Measurements from ENCODE around the gene GADD45B. TPM values are rescaled to one million over a fixed set of nuclear protein-coding genes. Genes with fewer than 3 reads are reported as not detected.
"Not testable (repeated sequence)": the region's sequence is repeated elsewhere in the genome, so short reads cannot be mapped to it uniquely, and the experiment has no call there.

Gene GADD45B
- polyA plus RNA-seq, 1 donor = 23.2 TPM

DNA sequence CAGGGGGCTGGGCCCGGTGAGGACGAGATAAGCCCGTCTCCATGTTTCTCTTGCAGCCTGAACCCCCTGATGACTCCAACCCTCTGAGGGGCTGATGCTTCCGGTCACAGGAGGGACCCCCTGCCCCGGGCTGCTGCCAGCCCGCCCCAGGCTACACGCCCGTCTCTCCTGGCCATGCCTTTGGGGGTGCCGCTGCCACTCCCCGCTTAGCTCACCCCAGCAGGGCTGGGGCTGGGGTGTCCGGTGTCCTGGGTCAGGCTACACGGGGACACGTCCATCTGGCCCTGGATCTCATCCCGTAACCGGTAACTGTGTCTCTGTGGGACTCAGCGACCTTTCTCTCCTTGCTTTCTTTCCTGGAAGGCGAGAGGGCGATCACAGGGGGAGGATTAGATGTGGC is 40.8 kb downstream of the GADD45B start:
- DNase-seq = no peak
- WGBS (ENCODE audit: insufficient coverage, low lambda C conversion rate) = no CpG with 5 or more reads among the region's 18 CpGs
- Histone ChIP-seq H3K27ac (ENCODE audit: low read length) (no peak overlapping the region), H3K9me3 (ENCODE audit: control insufficient read depth, low read depth, low read length) (peaks cover 6% of the 10 kb centered on the region), H3K27me3 (ENCODE audit: control insufficient read depth, insufficient read depth, low read length) (no peaks in the 10 kb centered on the region), H3K36me3 (ENCODE audit: control insufficient read depth, insufficient read depth, low read length) (no peaks in the 10 kb centered on the region), H3K4me3 (ENCODE audit: low read length) (no peak overlapping the region), H3K4me1 (ENCODE audit: control insufficient read depth, insufficient read depth, low read length) (no peaks in the 10 kb centered on the region)

DNA sequence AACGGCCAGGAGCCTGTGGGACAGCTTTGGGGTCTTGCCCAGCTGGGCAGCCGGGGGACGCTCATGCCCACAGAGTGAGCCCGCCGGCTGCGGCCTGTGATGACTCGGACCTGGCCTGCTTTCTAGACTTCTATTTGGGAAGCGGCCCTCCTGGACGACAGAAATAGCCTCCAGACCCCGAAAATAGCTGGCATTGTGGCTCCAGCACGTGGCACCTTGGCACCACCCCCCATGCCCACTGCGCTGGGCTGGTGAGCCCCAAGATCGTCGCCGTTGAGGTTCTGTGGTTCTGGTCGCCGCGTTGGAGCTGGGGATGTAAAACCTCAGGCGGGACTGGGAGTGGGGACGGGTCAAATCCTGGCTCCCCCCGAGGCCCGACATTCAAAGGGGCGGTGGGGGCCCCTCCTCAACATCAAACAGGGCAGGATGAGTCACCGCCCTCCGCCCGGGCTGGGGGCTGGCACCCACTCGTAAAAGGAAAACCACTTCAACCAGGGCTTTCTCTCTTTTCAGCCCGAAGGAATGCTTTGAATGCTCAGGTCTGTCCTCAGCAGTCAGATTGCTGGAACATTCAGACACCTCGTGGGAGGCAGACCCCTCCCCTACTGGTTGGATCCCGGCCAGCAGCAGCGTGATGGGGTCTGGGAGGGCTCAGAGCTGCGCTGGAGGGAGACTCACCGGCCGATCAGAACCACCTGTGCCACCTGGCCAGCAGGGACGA is 42.1 kb downstream of the GADD45B start:
- Histone ChIP-seq H3K9me3 (ENCODE audit: control insufficient read depth, low read depth, low read length) (peaks cover 2% of the 10 kb centered on the region), H3K27ac (ENCODE audit: low read length) (no peak overlapping the region), H3K4me1 (ENCODE audit: control insufficient read depth, insufficient read depth, low read length) (no peaks in the 10 kb centered on the region), H3K27me3 (ENCODE audit: control insufficient read depth, insufficient read depth, low read length) (no peaks in the 10 kb centered on the region), H3K36me3 (ENCODE audit: control insufficient read depth, insufficient read depth, low read length) (no peaks in the 10 kb centered on the region), H3K4me3 (ENCODE audit: low read length) (no peak overlapping the region)
- DNase-seq = no peak
- no CpG with 5 or more reads among the region's 35 CpGs for WGBS (ENCODE audit: insufficient coverage, low lambda C conversion rate)

DNA sequence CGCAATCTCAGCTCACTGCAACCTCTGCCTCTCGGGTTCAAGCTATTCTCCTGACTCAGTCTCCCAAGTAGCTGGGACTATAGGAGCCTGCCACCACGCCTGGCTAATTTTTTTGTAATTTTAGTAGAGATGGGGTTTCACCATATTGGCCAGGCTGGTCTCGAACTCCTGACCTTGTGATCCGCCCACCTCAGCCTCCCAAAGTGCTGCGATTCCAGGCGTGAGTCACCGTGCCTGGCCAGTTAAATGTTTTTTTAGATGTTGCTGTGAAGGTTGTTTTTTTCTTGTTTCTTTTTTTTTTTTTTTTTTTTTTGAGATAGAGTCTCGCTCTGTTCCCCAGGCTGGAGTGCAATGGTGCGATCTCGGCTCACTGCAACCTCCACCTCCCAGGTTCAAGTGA is 42.9 kb downstream of the GADD45B start:
- not testable (repeated sequence) for H3K27ac ChIP-seq (ENCODE audit: low read length)

DNA sequence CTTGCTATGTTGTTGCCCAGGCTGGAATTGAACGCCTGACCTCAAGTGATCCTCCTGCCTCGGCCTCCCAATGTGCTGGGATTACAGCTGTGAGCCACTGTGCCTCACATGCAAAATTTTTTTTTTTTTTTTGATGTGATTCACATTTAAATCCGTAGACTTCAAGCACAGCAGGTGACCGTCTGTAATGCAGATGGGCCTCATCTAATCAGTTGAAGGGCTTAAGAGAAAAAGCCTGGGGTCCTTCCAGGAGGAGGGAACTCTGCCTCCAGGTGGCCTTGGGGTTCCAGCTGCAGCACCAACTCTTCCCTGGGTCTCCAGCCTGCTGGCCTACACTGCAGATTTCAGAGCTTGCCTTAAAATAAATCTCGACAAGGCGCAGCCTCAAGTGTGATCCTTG is 43.6 kb downstream of the GADD45B start:
- no peak overlapping the region for H3K27ac ChIP-seq (ENCODE audit: low read length)
- no peak overlapping the region for H3K4me3 ChIP-seq (ENCODE audit: low read length)
- H3K36me3 ChIP-seq (ENCODE audit: control insufficient read depth, insufficient read depth, low read length) = no peaks in the 10 kb centered on the region
- no peak for DNase-seq
- no peaks in the 10 kb centered on the region for H3K27me3 ChIP-seq (ENCODE audit: control insufficient read depth, insufficient read depth, low read length)
- WGBS (ENCODE audit: insufficient coverage, low lambda C conversion rate) = no CpG with 5 or more reads among the region's 6 CpGs
- H3K4me1 ChIP-seq (ENCODE audit: control insufficient read depth, insufficient read depth, low read length) = no peaks in the 10 kb centered on the region
- H3K9me3 ChIP-seq (ENCODE audit: control insufficient read depth, low read depth, low read length) = no peaks in the 10 kb centered on the region

More for the DNA sequence above, 42.9 kb downstream of the GADD45B start:
- DNase-seq; H3K27me3 ChIP-seq (ENCODE audit: control insufficient read depth, insufficient read depth, low read length); H3K4me3 ChIP-seq (ENCODE audit: low read length); H3K36me3 ChIP-seq (ENCODE audit: control insufficient read depth, insufficient read depth, low read length); H3K4me1 ChIP-seq (ENCODE audit: control insufficient read depth, insufficient read depth, low read length); H3K9me3 ChIP-seq (ENCODE audit: control insufficient read depth, low read depth, low read length): not testable (repeated sequence)
- no CpG with 5 or more reads among the region's 11 CpGs for WGBS (ENCODE audit: insufficient coverage, low lambda C conversion rate)

DNA sequence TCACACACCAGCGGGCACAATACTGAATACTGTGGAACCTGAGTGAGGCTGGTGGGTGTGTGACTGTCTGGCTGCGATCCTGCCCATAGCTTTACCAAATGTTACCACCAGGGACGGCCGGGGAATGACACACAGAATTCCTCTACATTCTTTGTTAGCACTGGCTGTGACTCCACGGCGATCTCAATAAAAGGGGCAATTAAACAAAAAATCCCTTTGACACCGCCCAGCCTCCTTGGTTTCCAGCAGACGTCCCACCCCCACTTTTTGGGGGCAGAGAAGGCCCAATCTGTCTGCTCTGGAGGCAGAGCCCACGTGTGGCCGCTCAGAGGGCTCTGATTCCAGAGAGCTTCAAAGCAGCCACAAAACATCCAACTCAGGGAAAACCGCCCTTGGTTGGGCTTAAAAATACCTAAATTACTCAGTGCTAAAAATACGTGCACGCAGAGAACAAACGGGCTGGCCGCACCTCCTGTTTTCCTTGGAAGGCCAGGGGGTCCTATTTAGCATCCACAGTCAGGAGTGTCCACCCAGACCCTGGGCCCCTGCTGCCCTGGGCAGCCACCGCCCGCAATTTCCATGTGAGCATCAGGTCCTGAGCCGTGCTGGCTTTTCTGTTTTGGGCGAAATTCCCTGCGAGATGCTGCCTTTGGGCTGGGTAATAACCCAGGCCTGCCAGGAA is 47.8 kb downstream of the GADD45B start:
- Histone ChIP-seq H3K9me3 (ENCODE audit: control insufficient read depth, low read depth, low read length) (peaks cover 3% of the 10 kb centered on the region), H3K27ac (ENCODE audit: low read length) (no peak overlapping the region)
- WGBS (ENCODE audit: insufficient coverage, low lambda C conversion rate) = no CpG with 5 or more reads among the region's 20 CpGs

DNA sequence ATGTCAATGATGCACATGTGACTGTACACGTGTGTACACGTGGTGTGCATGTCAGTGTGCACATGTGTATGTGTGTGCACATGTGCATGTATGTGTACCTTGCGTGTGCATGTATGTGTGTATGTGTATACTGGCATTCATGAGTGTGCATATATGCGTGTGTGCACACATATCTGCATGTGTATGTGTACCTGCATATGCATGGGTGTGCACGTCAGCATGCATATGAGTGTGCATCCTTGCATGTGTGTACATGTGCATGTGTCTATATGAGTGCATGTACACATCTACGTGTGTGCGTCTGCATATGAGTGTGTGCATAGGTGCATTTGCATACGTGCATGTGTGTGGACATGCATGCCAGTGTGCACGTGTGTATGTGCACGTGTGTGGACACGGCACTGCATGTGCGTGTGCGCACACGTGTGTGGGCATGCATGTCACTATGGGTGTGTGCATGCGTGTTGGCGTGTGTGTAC is 48.5 kb downstream of the GADD45B start:
- no peak for DNase-seq
- Histone ChIP-seq H3K27me3 (ENCODE audit: control insufficient read depth, insufficient read depth, low read length) (peaks cover 7% of the 10 kb centered on the region), H3K27ac (ENCODE audit: low read length) (no peak overlapping the region), H3K4me3 (ENCODE audit: low read length) (no peak overlapping the region), H3K4me1 (ENCODE audit: control insufficient read depth, insufficient read depth, low read length) (peaks cover 4% of the 10 kb centered on the region), H3K36me3 (ENCODE audit: control insufficient read depth, insufficient read depth, low read length) (no peaks in the 10 kb centered on the region), H3K9me3 (ENCODE audit: control insufficient read depth, low read depth, low read length) (peaks cover 3% of the 10 kb centered on the region)
- no CpG with 5 or more reads among the region's 16 CpGs for WGBS (ENCODE audit: insufficient coverage, low lambda C conversion rate)

More for the DNA sequence above, 47.8 kb downstream of the GADD45B start:
- H3K4me3 ChIP-seq (ENCODE audit: low read length) = no peak overlapping the region
- no peaks in the 10 kb centered on the region for H3K36me3 ChIP-seq (ENCODE audit: control insufficient read depth, insufficient read depth, low read length)
- peaks cover 3% of the 10 kb centered on the region for H3K4me1 ChIP-seq (ENCODE audit: control insufficient read depth, insufficient read depth, low read length)
- no peak for DNase-seq
- peaks cover 7% of the 10 kb centered on the region for H3K27me3 ChIP-seq (ENCODE audit: control insufficient read depth, insufficient read depth, low read length)

DNA sequence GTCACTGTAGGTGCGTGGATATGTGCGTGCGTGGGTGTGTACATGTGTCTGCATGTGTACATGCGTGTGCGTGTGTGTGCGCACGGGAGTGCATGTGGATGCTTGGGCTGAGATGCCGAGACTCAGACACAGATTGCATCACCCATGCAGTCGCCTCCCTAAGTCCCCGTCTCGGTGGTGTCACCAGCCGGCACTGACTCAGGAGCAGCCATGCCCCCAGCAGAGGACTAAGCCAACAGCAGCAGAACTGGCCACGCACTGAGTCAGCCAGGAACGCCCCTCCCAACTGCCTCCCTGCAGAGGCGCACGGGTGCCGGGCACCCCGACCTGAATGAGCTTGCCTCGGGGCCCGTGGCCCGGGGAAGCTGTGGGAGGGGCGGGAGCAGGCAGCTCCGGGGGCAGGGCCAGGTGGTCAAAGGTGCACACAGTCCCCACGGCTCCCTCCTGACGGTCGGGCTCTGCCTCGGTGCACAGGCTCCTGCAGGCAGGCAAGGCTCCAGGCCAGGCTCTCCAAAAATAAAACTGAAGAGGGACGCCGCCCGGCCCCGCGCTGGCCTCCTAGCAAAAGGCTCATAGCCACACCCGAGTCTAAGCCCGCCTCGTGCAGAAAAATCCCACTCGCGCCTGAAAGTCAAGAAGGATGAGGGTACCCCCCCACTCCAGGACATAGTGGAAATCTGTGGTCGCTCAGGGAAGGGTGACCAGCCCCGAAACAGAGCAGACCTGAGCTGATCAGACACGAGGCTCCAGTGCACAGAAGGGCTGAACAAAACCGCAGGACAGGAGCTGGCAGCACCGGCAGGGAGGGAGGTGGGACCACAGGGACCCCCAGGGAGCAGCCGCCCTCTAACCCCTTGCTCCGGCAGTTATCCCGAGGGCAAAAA is 49.2 kb downstream of the GADD45B start:
- WGBS (ENCODE audit: insufficient coverage, low lambda C conversion rate) = no CpG with 5 or more reads among the region's 45 CpGs
- DNase-seq = no peak
- Histone ChIP-seq H3K27me3 (ENCODE audit: control insufficient read depth, insufficient read depth, low read length) (peaks cover 7% of the 10 kb centered on the region), H3K4me3 (ENCODE audit: low read length) (no peak overlapping the region), H3K36me3 (ENCODE audit: control insufficient read depth, insufficient read depth, low read length) (no peaks in the 10 kb centered on the region), H3K27ac (ENCODE audit: low read length) (no peak overlapping the region), H3K4me1 (ENCODE audit: control insufficient read depth, insufficient read depth, low read length) (peaks cover 4% of the 10 kb centered on the region), H3K9me3 (ENCODE audit: control insufficient read depth, low read depth, low read length) (peaks cover 3% of the 10 kb centered on the region)

DNA sequence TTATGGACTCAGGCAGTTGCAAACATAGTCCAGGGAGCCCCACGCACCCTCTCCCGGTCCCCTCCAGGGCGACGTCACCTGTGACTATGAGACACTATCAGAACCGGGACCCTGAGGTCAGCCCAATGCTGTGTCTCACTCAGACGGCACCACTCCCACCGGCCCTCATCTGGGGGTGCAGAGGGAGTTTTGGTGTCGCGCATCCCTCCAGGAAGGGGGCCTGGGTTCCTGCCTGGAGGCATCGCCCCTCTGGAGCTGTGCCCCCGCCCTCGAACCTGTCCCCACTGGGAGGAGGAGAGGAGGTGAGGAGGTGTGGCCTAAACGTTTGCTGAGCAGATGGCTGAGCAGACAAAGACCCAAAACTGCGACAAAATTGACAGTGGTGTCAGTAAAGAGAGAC is 51.2 kb downstream of the GADD45B start:
- H3K4me1 ChIP-seq (ENCODE audit: control insufficient read depth, insufficient read depth, low read length) = peaks cover 4% of the 10 kb centered on the region
- no peak for DNase-seq
- no CpG with 5 or more reads among the region's 14 CpGs for WGBS (ENCODE audit: insufficient coverage, low lambda C conversion rate)
- H3K27me3 ChIP-seq (ENCODE audit: control insufficient read depth, insufficient read depth, low read length) = peaks cover 7% of the 10 kb centered on the region
- H3K4me3 ChIP-seq (ENCODE audit: low read length) = no peak overlapping the region
- H3K36me3 ChIP-seq (ENCODE audit: control insufficient read depth, insufficient read depth, low read length) = no peaks in the 10 kb centered on the region
- no peak overlapping the region for H3K27ac ChIP-seq (ENCODE audit: low read length)
- H3K9me3 ChIP-seq (ENCODE audit: control insufficient read depth, low read depth, low read length) = peaks cover 3% of the 10 kb centered on the region

DNA sequence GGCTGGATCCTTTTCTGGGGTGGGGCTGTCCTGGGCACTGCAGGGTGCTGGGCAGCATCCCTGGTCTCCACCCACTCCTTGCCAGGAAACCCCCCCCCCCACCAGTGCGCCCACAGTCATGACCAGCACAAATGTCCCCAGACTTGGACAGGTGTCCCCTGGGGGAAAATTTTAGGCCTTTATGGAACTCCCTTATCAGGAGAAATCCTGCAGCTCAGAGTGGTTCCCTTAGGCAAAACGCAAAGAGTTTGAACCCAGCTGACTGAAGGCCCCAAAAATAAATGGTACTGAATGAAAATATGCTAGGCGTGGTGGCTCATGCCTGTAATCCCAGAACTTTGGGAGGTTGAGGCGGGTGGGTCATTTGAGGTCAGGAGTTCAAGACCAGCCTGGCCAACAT is 51.8 kb downstream of the GADD45B start:
- Histone ChIP-seq H3K9me3 (ENCODE audit: control insufficient read depth, low read depth, low read length) (peaks cover 3% of the 10 kb centered on the region), H3K27me3 (ENCODE audit: control insufficient read depth, insufficient read depth, low read length) (peaks cover 7% of the 10 kb centered on the region), H3K27ac (ENCODE audit: low read length) (no peak overlapping the region), H3K4me3 (ENCODE audit: low read length) (no peak overlapping the region), H3K36me3 (ENCODE audit: control insufficient read depth, insufficient read depth, low read length) (no peaks in the 10 kb centered on the region), H3K4me1 (ENCODE audit: control insufficient read depth, insufficient read depth, low read length) (peaks cover 4% of the 10 kb centered on the region)
- DNase-seq = no peak
- 86% methylated on average over 1 of the region's 4 CpGs for WGBS (ENCODE audit: insufficient coverage, low lambda C conversion rate)
